PFSK-1 (cell line): ENCODE data around the gene WDR54.

Experiments used
- FOXP2 ChIP-seq: optimal IDR thresholded peaks from 2 replicates; pipeline ENCODE3; 2011; ENCODE audit warnings: borderline replicate concordance, control low read depth, inconsistent platforms; ENCODE audit not compliant: insufficient read depth; ENCODE audit errors: extremely low read length, extremely low read depth
- POLR2AphosphoS5 ChIP-seq: IDR thresholded peaks from 2 replicates; pipeline ENCODE4 v1.6.1; 2012; ENCODE audit warnings: low read depth, mild to moderate bottlenecking, control low read depth, low read length, moderate library complexity
- SIN3A ChIP-seq: IDR thresholded peaks from 2 replicates; pipeline ENCODE4 v1.6.1; 2012; ENCODE audit warnings: mild to moderate bottlenecking, low read length, moderate library complexity, borderline replicate concordance; ENCODE audit not compliant: insufficient read depth
- TAF1 ChIP-seq: IDR thresholded peaks from 2 replicates; pipeline ENCODE4 v1.6.1; 2012; ENCODE audit warnings: low read length, control low read depth, borderline replicate concordance; ENCODE audit not compliant: insufficient read depth
- TF ChIP-seq, protein P1 (sequence below), 2 experiments: IDR thresholded peaks; 2 replicates each; pipeline versions ENCODE4 v1.6.1 to v1.8.0; 2011 to 2012; ENCODE audit warnings: low read depth in 2 of 2, low read length in 2 of 2, control low read depth in 1 of 2, inconsistent platforms in 1 of 2, mild to moderate bottlenecking in 1 of 2, moderate library complexity in 1 of 2; ENCODE audit not compliant: insufficient read depth in 1 of 2

DNA sequence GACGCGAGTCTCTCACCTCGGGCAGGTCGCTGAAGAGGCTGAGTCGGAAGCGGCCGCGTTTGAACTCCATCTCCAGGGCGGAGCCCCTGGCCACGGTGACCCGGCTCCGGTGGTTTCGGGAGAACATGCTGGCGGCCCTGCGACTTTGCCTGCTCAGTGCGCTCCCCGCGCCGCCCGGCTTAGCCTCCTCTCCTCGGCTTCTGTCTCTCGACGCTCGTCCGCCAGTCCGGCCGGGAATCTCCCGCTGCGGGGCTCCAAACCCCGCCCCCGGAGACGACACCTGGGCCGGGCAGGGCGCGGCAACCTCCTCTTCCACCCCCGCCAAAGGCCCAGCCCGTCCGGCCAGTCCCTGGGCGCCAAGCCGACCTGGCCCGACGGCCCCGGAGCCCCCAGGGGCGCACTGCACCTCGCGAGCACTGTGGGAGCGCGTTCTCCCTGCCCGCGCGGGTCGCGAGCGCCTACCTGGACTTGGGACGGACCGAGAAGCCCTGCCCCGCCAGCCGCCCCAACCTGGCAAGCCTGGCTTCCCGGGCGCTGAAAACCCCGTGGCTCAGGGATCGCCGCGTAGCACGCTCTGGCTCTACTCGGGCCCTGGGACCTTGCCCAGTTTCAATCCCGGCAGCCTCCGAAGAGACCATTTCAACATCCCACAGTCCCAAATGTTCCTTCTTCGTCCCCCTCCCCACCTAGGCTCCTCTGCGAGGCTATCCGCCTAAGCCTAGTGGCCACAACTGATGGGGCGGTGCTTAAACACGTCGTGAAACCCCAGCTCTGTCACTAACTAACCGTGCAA is 20.4 kb downstream of the WDR54 start, which contains the start of gene RTKN:
- TF ChIP-seq POLR2AphosphoS5 (no peak), TAF1 (no peak), SIN3A (no peak), FOXP2 (no peak)
- TF ChIP-seq, protein P1, sequence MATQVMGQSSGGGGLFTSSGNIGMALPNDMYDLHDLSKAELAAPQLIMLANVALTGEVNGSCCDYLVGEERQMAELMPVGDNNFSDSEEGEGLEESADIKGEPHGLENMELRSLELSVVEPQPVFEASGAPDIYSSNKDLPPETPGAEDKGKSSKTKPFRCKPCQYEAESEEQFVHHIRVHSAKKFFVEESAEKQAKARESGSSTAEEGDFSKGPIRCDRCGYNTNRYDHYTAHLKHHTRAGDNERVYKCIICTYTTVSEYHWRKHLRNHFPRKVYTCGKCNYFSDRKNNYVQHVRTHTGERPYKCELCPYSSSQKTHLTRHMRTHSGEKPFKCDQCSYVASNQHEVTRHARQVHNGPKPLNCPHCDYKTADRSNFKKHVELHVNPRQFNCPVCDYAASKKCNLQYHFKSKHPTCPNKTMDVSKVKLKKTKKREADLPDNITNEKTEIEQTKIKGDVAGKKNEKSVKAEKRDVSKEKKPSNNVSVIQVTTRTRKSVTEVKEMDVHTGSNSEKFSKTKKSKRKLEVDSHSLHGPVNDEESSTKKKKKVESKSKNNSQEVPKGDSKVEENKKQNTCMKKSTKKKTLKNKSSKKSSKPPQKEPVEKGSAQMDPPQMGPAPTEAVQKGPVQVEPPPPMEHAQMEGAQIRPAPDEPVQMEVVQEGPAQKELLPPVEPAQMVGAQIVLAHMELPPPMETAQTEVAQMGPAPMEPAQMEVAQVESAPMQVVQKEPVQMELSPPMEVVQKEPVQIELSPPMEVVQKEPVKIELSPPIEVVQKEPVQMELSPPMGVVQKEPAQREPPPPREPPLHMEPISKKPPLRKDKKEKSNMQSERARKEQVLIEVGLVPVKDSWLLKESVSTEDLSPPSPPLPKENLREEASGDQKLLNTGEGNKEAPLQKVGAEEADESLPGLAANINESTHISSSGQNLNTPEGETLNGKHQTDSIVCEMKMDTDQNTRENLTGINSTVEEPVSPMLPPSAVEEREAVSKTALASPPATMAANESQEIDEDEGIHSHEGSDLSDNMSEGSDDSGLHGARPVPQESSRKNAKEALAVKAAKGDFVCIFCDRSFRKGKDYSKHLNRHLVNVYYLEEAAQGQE (IDR thresholded peaks at IDR 0.05; ENCODE audit: insufficient read depth in 1 of 2, low read depth in 2 of 2, low read length in 2 of 2), result no peak
